Transverse colon (tissue), 4 donors: ENCODE data around the gene TRIM15.

Source experiments
- EP300 ChIP-seq: sonication (generic); formaldehyde crosslinking; IDR thresholded peaks from one replicate; pipeline ENCODE4 v1.6.1; 2017; ENCODE audit warnings: antibody characterized with exemption, low read depth
- POLR2A ChIP-seq: fragments of 450-650 bp; IDR thresholded peaks from one replicate; pipeline ENCODE4 v1.6.1; 2016; ENCODE audit warnings: antibody characterized with exemption, mild to moderate bottlenecking, moderate library complexity
- POLR2AphosphoS5 ChIP-seq, 3 donors: sonication (generic); formaldehyde crosslinking; IDR thresholded peaks; one replicate each; pipeline ENCODE4 v1.6.1; 2016; ENCODE audit warnings: antibody characterized with exemption in 3 of 3
- TF ChIP-seq, protein P1 (sequence below), 5 experiments: fragments of 200-600 bp in 3 of 5; fragments of 450-650 bp in 2 of 5; sonication (generic) in 3 of 5; IDR thresholded peaks; 1 replicate in 2 of 5; 2 replicates in 3 of 5; pipeline ENCODE4 v1.5.1; 2016 to 2017; ENCODE audit warnings: antibody characterized with exemption in 5 of 5, inconsistent platforms in 3 of 5, mild to moderate bottlenecking in 2 of 5, moderate library complexity in 1 of 5

DNA sequence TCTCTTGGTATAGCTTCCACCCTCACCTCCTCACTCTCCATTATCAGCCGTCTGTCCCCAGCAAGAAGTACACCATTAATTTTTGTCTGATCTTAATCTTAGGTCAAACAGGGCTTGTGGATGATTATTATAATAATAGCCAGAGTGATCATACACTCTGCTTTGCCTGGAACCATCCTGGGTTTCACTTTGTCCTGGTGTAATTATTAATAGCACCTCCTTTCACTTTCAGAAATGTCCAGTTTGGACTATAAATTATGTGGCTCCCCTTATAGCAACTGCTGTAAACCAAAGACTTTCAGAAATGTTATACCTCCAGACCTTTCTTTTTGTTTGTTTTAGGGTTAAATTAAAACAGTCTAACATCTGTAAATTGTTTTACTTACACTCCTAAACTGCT is 49.5 kb upstream of the TRIM15 start:
- TF ChIP-seq POLR2A (no peak), POLR2AphosphoS5 (IDR thresholded peaks at IDR 0.05) (no peak), EP300 (no peak)
- TF ChIP-seq, protein P1, sequence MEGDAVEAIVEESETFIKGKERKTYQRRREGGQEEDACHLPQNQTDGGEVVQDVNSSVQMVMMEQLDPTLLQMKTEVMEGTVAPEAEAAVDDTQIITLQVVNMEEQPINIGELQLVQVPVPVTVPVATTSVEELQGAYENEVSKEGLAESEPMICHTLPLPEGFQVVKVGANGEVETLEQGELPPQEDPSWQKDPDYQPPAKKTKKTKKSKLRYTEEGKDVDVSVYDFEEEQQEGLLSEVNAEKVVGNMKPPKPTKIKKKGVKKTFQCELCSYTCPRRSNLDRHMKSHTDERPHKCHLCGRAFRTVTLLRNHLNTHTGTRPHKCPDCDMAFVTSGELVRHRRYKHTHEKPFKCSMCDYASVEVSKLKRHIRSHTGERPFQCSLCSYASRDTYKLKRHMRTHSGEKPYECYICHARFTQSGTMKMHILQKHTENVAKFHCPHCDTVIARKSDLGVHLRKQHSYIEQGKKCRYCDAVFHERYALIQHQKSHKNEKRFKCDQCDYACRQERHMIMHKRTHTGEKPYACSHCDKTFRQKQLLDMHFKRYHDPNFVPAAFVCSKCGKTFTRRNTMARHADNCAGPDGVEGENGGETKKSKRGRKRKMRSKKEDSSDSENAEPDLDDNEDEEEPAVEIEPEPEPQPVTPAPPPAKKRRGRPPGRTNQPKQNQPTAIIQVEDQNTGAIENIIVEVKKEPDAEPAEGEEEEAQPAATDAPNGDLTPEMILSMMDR (IDR thresholded peaks at IDR 0.05) = no peak
